Neural progenitor cell (in vitro differentiated cells): ENCODE measurements around the gene EIF5AL1.

Experiments used
- CTCF ChIP-seq: fragments of 200-600 bp; sonication (generic); IDR thresholded peaks from 2 replicates; pipeline ENCODE4 v1.5.1; 2017; ENCODE audit warnings: antibody characterized with exemption, mild to moderate bottlenecking
- EZH2 ChIP-seq: fragments of 200-600 bp; sonication (generic); IDR thresholded peaks from 2 replicates; pipeline ENCODE4 v1.6.1; 2017; ENCODE audit warnings: antibody characterized with exemption, mild to moderate bottlenecking, moderate library complexity
- EZH2phosphoT487 ChIP-seq: fragments of 200-600 bp; sonication (generic); IDR thresholded peaks from 2 replicates; pipeline ENCODE4 v1.6.1; 2017; ENCODE audit warnings: antibody characterized with exemption

- TF ChIP-seq CTCF (no peak), EZH2 (no peak), EZH2phosphoT487 (no peak)
Measured at GRCh38 chr10:79475877-79476276, 36.5 kb upstream of the EIF5AL1 start.
